Measurements from ENCODE around the gene EID3.

The EID3 gene

GRCh38 chr12:104280717-104281458 is 22.7 kb upstream of the EID3 start:
- no peaks in the 10 kb centered on the region for H4K20me1 ChIP-seq (ENCODE audit: low read depth, low read length)
- H3K4me3 ChIP-seq (ENCODE audit: insufficient read depth, low read length, poor library complexity, severe bottlenecking), result no peak overlapping the region
- H3K27me3 ChIP-seq (ENCODE audit: low read length), result no peaks in the 10 kb centered on the region
- H3K9me2 ChIP-seq (replicated peaks; ENCODE audit: insufficient read depth, low read length), result no peaks in the 10 kb centered on the region
- H2AFZ ChIP-seq (ENCODE audit: low read depth, low read length, severe bottlenecking), result no peak overlapping the region
- no peaks in the 10 kb centered on the region for H3K79me2 ChIP-seq (ENCODE audit: insufficient read depth, low read length)
- no peak for TF ChIP-seq CTCF (IDR thresholded peaks at IDR 0.05; ENCODE audit: insufficient read depth, low read length, poor library complexity, severe bottlenecking)
- TF ChIP-seq EZH2phosphoT487 (conservative IDR thresholded peaks at IDR 0.05; ENCODE audit: low read length), result no peak
- 0 out of 2 replicates have a peak, but pooled peaks cover 1% of the 10 kb centered on the region for H3F3A ChIP-seq (ENCODE audit: insufficient read depth)
- no peak overlapping the region for H3K9ac ChIP-seq (ENCODE audit: low read length)
- H3K4me2 ChIP-seq (ENCODE audit: low read depth, low read length, poor library complexity, severe bottlenecking), result no peak overlapping the region
- no peaks in the 10 kb centered on the region for H3K9me3 ChIP-seq (ENCODE audit: insufficient read depth, low read length)
- H3K36me3 ChIP-seq (ENCODE audit: low read length), result no peaks in the 10 kb centered on the region
- no peak overlapping the region for H3K27ac ChIP-seq (ENCODE audit: low read depth, low read length)

- Histone ChIP-seq H4K20me1 (ENCODE audit: low read depth, low read length) (no peaks in the 10 kb centered on the region), H3K27ac (ENCODE audit: low read depth, low read length) (no peak overlapping the region), H3K9ac (ENCODE audit: low read length) (no peak overlapping the region), H3K36me3 (ENCODE audit: low read length) (no peaks in the 10 kb centered on the region), H3K79me2 (ENCODE audit: insufficient read depth, low read length) (no peaks in the 10 kb centered on the region), H3K4me3 (ENCODE audit: insufficient read depth, low read length, poor library complexity, severe bottlenecking) (no peak overlapping the region), H3K27me3 (ENCODE audit: low read length) (no peaks in the 10 kb centered on the region), H3K9me2 (replicated peaks; ENCODE audit: insufficient read depth, low read length) (no peaks in the 10 kb centered on the region), H3K4me2 (ENCODE audit: low read depth, low read length, poor library complexity, severe bottlenecking) (no peak overlapping the region), H2AFZ (ENCODE audit: low read depth, low read length, severe bottlenecking) (no peak overlapping the region), H3K9me3 (ENCODE audit: insufficient read depth, low read length) (no peaks in the 10 kb centered on the region), H3F3A (ENCODE audit: insufficient read depth) (peaks cover 8% of the 10 kb centered on the region; the same call in 1 of the 2 replicates)
- TF ChIP-seq CTCF (IDR thresholded peaks at IDR 0.05; ENCODE audit: insufficient read depth, low read length, poor library complexity, severe bottlenecking), result no peak
- TF ChIP-seq EZH2phosphoT487 (conservative IDR thresholded peaks at IDR 0.05; ENCODE audit: low read length), result no peak
These were observed 21.9 kb upstream of the EID3 start for GRCh38 chr12:104281636-104282035.

GRCh38 chr12:104282109-104282508 is 21.4 kb upstream of the EID3 start:
- peaks cover 11% of the 10 kb centered on the region for H3F3A ChIP-seq (ENCODE audit: insufficient read depth)
- no peaks in the 10 kb centered on the region for H3K9me3 ChIP-seq (ENCODE audit: insufficient read depth, low read length)
- H3K4me3 ChIP-seq (ENCODE audit: insufficient read depth, low read length, poor library complexity, severe bottlenecking), result no peak overlapping the region
- no peak overlapping the region for H2AFZ ChIP-seq (ENCODE audit: low read depth, low read length, severe bottlenecking)
- no peaks in the 10 kb centered on the region for H3K79me2 ChIP-seq (ENCODE audit: insufficient read depth, low read length)
- H3K9ac ChIP-seq (ENCODE audit: low read length), result no peak overlapping the region
- H3K27me3 ChIP-seq (ENCODE audit: low read length), result no peaks in the 10 kb centered on the region
- no peaks in the 10 kb centered on the region for H4K20me1 ChIP-seq (ENCODE audit: low read depth, low read length)
- H3K9me2 ChIP-seq (replicated peaks; ENCODE audit: insufficient read depth, low read length), result no peaks in the 10 kb centered on the region
- no peak overlapping the region for H3K4me2 ChIP-seq (ENCODE audit: low read depth, low read length, poor library complexity, severe bottlenecking)
- H3K27ac ChIP-seq (ENCODE audit: low read depth, low read length), result no peak overlapping the region
- no peak for TF ChIP-seq EZH2phosphoT487 (conservative IDR thresholded peaks at IDR 0.05; ENCODE audit: low read length)
- TF ChIP-seq CTCF (IDR thresholded peaks at IDR 0.05; ENCODE audit: insufficient read depth, low read length, poor library complexity, severe bottlenecking), result no peak
- H3K36me3 ChIP-seq (ENCODE audit: low read length), result no peaks in the 10 kb centered on the region
